RPMI8226 (cell line): ENCODE data around the gene ZNF569.
A peak's percentile ranks its signal among the peaks of the same experiment; 100 is the strongest.
"Not testable (repeated sequence)": the region's sequence is repeated elsewhere in the genome, so short reads cannot be mapped to it uniquely, and the experiment has no call there.

Experiments
- DNase-seq: peaks from one replicate; pipeline ENCODE4 v3.0.0-alpha.2; 2015

The ZNF569 gene

DNA sequence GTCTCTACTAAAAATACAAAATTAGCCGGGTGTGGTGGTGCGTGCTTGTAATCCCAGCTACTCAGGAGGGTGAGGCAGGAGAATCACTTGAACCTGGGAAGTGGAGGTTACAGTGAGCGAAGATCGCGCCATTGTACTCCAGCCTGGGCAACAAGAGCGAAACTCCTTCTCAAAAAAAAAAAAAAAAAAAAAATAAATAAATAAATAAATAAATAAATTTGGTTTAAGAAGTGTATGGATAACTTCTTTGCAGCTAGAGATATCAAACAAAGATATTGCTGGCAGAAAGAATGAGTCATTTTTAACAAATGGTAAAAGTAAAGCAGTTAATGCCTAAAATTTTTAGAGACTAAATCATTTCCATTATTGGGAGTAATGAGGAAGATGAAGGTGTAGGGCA is 75.8 kb downstream of the ZNF569 start:
- not testable (repeated sequence) for DNase-seq

DNA sequence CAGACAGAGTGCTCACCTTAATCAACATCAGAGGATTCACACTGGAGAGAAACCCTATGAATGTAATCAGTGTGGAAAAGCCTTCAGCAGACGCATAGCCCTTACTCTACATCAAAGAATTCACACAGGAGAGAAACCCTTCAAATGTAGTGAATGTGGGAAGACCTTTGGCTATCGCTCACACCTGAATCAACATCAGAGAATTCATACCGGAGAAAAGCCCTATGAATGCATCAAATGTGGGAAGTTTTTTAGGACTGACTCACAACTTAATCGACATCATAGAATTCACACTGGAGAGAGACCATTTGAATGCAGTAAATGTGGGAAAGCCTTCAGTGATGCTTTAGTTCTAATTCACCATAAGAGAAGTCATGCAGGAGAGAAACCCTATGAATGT is 78.0 kb downstream of the ZNF569 start:
- DNase-seq = no peak

DNA sequence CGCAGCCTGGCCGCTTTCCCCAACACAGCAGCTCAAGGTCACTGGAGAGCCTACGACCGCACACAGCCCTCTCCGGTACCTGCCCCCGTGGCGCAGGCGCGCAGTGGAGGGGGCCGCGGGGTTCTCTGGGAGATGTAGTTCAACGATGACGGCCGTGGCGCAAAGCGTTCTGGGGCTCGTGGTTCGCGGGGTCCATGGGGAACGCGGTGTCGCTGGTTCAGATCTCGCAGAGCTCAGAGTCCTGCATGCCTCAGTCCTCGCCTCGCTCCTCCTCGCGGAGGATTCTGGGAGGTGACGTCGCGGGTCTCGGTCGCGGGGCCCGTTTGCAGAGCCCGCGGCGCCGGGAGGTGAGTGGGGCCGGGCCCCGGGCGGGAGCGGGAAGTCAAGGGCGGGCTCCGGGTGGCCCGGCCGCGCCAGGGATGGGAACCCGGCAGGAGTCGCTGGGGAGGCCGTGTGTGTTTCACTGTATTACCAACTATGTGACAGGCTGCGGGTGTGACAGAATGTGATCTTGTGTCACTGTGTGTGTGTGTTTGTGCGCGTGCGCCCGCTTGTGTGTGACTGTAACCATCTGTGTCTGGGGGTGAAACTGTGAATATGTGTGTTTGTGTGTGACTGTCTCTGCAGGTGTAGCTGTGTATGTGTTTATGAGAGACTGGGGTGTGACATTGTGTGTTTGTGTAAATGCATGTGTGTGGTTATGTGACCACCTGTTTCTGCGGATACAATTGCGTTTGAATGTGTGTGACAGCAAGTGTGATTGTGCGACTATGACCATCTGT is 96.2 kb downstream of the ZNF569 start, which contains the start of gene ZNF527:
TSS of gene ZNF527 (plus strand) at position 220 of the 782 bp plus-strand sequence. CDS start 3,100 bp downstream, outside the sequence.
- DNase-seq = peak; percentile 94

DNA sequence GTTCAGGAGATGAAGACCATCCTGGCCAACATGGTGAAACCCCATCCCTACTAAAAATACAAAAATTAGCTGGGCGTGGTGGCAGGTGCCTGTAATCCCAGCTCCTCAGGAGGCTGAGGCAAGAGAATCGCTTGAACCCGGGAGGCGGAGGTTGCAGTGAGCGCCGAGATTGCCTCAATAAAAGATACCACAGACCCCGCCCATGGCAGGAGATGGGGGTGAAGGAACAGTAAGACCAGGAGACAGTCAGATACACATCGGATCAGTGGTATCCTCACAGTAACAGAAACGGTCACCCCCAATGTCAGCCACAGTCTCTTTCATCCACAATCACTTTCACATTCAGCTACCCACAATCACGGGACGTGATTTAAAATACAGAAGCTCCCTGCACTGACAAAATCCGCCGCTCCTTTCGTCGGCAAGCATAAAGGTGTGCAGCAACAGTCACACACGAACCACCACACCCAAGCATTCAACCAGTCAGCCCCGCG is 96.8 kb downstream of the ZNF569 start:
- not testable (repeated sequence) for DNase-seq

DNA sequence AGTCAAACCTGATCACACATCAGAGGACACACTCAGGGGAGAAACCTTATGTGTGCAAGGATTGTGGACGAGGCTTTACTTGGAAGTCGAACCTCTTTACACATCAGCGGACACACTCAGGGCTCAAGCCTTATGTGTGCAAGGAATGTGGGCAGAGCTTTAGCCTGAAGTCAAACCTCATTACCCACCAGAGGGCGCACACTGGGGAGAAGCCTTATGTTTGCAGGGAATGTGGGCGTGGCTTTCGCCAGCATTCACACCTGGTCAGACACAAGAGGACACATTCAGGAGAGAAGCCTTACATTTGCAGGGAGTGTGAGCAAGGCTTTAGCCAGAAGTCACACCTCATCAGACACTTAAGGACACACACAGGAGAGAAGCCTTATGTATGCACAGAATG is 104.5 kb downstream of the ZNF569 start:
- DNase-seq = peak; percentile 19

DNA sequence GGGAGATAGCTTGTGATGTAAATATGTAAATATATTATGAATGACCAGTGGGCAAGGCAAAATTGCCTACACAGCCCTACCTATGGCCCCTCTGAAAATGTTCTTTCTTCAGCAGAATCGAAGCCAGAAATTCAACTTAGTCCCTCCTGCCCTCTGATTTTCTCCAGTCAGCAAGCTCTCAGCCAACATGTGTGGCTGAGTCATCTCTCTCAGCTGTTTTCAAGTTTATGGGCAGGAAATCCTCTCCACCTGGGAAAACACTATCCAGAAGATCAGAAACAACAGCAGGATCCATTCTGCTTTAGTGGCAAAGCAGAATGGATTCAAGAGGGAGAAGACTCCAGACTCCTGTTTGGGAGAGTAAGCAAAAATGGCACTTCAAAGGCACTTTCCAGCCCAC is 105.2 kb downstream of the ZNF569 start:
- DNase-seq = no peak
